Endodermal cell (in vitro differentiated cells): ENCODE results near the gene ABAT. TPM values are rescaled to one million over a fixed set of nuclear protein-coding genes. Genes with fewer than 3 reads are reported as not detected.

Experiments
- DNase-seq: peaks from one replicate; pipeline ENCODE4 v3.0.0-alpha.2; 2017
- H3K27ac ChIP-seq: 2 replicates; pipeline ENCODE4 v1.5.1; 2013; ENCODE audit warnings: mild to moderate bottlenecking, low read depth, low read length, moderate library complexity
- H3K27me3 ChIP-seq: 2 replicates; pipeline ENCODE4 v1.6.1; 2013; ENCODE audit warnings: mild to moderate bottlenecking, low read length, moderate library complexity; ENCODE audit not compliant: insufficient read depth, control insufficient read depth, poor library complexity, severe bottlenecking
- H3K36me3 ChIP-seq: 2 replicates; pipeline ENCODE4 v1.7.0; 2013; ENCODE audit warnings: mild to moderate bottlenecking, low read length, moderate library complexity; ENCODE audit not compliant: control insufficient read depth, insufficient read depth
- H3K4me1 ChIP-seq: one replicate; pipeline ENCODE4 v1.7.0; 2013; ENCODE audit warnings: low read length; ENCODE audit not compliant: control insufficient read depth, insufficient read depth
- H3K4me3 ChIP-seq: 2 replicates; pipeline ENCODE4 v1.5.1; 2013; ENCODE audit warnings: mild to moderate bottlenecking, low read length, moderate library complexity
- H3K9ac ChIP-seq: 2 replicates; pipeline ENCODE4 v1.6.1; 2013; ENCODE audit warnings: mild to moderate bottlenecking, low read length, moderate library complexity; ENCODE audit not compliant: poor library complexity, severe bottlenecking; ENCODE audit errors: extremely low read depth
- H3K9me3 ChIP-seq: 2 replicates; pipeline ENCODE4 v1.6.1; 2013; ENCODE audit warnings: mild to moderate bottlenecking, low read length, moderate library complexity; ENCODE audit not compliant: control insufficient read depth
- H3K27ac Mint-ChIP-seq: 2 replicates; pipeline ENCODE4 v1.8.0; 2020; ENCODE audit warnings: mixed read lengths
- H3K27me3 Mint-ChIP-seq: 2 replicates; pipeline ENCODE4 v1.8.0; 2021; ENCODE audit warnings: mild to moderate bottlenecking, mixed read lengths; ENCODE audit not compliant: insufficient read depth
- H3K36me3 Mint-ChIP-seq: 2 replicates; pipeline ENCODE4 v1.8.0; 2020; ENCODE audit warnings: low read depth, mixed read lengths
- H3K4me1 Mint-ChIP-seq: 2 replicates; pipeline ENCODE4 v1.8.0; 2020; ENCODE audit warnings: mixed read lengths
- H3K4me3 Mint-ChIP-seq: 2 replicates; pipeline ENCODE4 v1.8.0; 2020; ENCODE audit warnings: mild to moderate bottlenecking, moderate library complexity, mixed read lengths
- H3K9me3 Mint-ChIP-seq: 2 replicates; pipeline ENCODE4 v1.8.0; 2020; ENCODE audit warnings: mild to moderate bottlenecking, mixed read lengths
- WGBS, 2 experiments: methylation state at CpG; one replicate each; pipeline versions ENCODE4 v1.1.5 to v1.1.7; 2013; ENCODE audit warnings: missing lambda C conversion rate in 2 of 2, mixed read lengths in 1 of 2; ENCODE audit not compliant: insufficient coverage in 1 of 2, insufficient read length in 1 of 2; 5-methylcytosine and 5-hydroxymethylcytosine counted together
- total RNA-seq, 2 donors: library from RNA; stranded (reverse); fragmentation: NEBNext Ultra II Directional in 1 of 2; extraction: Animal tissue kit (Norgen Biotek cat#: 25700) in 1 of 2; gene quantifications; 2 replicates in 1 of 2; 3 replicates in 1 of 2; pipeline ENCODE4 v1.2.1, GENCODE V29; 2021
- TF ChIP-seq, protein P1 (sequence below): fragments of 200-600 bp; sonication (generic); conservative IDR thresholded peaks from 2 replicates; pipeline ENCODE4 v1.5.0; 2021; ENCODE audit warnings: antibody characterized with exemption, mild to moderate bottlenecking

Gene ABAT
- total RNA-seq, 2 donors from 2014 or later: 9.7 to 13.6 TPM

DNA sequence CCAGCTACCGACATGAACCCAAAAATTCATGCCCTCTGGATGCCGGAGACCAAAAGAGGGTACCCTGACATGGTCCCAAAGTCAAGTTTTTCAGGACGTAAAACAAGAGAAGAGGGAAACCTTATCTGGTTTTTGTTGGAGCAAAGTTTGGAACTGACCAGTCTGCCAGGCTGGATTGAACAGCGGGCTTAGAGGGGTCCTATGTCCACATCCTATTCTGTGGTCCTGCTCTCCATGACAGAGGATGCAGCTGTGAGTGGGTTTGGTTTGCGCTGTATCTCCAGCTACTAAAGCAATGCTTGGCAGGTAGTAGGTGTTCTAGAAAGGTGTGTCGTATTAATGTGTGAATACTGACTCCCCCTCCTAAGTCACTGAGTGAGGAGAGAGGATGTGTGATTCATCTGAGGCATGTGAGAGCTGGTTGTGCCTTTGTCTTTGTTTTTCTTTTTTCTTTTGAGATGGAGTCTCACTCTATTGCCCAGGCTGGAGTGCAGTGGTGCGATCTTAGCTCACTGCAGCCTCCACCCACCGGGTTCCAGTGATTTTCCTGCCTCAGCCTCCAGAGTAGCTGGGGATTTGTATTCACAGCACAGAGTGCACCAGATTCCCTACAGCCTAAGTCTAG, 154.2 kb downstream of the ABAT start:
- Histone ChIP-seq H3K9me3 (peaks cover 13% of the 10 kb centered on the region), H3K36me3 (peaks cover 65% of the 10 kb centered on the region), H3K4me1 (peaks cover 9% of the 10 kb centered on the region), H3K27me3 (no peaks in the 10 kb centered on the region), H3K27ac (no peak overlapping the region), H3K4me3 (no peak overlapping the region), H3K9ac (no peak overlapping the region)
- Mint-ChIP-seq H3K36me3 (peaks cover 63% of the 10 kb centered on the region), H3K9me3 (no peaks in the 10 kb centered on the region), H3K27me3 (no peaks in the 10 kb centered on the region), H3K27ac (peak overlapping the region; percentile 71), H3K4me3 (no peak overlapping the region), H3K4me1 (peaks cover 23% of the 10 kb centered on the region)
- TF ChIP-seq, protein P1, sequence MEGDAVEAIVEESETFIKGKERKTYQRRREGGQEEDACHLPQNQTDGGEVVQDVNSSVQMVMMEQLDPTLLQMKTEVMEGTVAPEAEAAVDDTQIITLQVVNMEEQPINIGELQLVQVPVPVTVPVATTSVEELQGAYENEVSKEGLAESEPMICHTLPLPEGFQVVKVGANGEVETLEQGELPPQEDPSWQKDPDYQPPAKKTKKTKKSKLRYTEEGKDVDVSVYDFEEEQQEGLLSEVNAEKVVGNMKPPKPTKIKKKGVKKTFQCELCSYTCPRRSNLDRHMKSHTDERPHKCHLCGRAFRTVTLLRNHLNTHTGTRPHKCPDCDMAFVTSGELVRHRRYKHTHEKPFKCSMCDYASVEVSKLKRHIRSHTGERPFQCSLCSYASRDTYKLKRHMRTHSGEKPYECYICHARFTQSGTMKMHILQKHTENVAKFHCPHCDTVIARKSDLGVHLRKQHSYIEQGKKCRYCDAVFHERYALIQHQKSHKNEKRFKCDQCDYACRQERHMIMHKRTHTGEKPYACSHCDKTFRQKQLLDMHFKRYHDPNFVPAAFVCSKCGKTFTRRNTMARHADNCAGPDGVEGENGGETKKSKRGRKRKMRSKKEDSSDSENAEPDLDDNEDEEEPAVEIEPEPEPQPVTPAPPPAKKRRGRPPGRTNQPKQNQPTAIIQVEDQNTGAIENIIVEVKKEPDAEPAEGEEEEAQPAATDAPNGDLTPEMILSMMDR: no peak
- DNase-seq: no peak
- WGBS, 2 experiments: 92 to 96% methylated on average over 6 to 8 of the region's 8 CpGs

DNA sequence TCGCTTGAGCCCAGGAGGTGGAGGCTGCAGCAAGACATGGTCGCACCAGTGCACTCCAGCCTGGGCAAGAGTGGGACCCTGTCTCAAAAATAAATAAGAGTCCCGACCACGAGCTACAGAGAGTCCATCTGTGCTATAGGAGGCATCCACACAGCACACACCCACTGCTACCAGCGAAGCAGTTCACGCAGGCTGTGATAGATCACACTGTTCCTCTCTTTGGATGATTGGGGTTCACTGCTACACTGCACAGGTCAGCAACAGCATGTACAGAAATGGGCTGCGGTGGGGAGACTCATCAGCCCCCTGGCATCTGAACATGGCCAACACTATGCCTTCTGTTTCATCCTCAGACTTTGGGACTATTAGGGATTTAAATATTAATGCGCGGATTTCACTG, 157.0 kb downstream of the ABAT start:
- 78 to 84% methylated on average over 7 to 9 of the region's 9 CpGs for WGBS, 2 experiments
- Histone ChIP-seq H3K4me1 (peaks cover 9% of the 10 kb centered on the region), H3K36me3 (peaks cover 39% of the 10 kb centered on the region), H3K9ac (no peak overlapping the region), H3K9me3 (no peaks in the 10 kb centered on the region), H3K4me3 (no peak overlapping the region), H3K27ac (peak overlapping the region; percentile 88), H3K27me3 (no peaks in the 10 kb centered on the region)
- Mint-ChIP-seq H3K27me3 (no peaks in the 10 kb centered on the region), H3K36me3 (peaks cover 43% of the 10 kb centered on the region), H3K27ac (peak overlapping the region; percentile 90), H3K4me1 (peaks cover 28% of the 10 kb centered on the region), H3K4me3 (no peak overlapping the region), H3K9me3 (no peaks in the 10 kb centered on the region)
- TF ChIP-seq, protein P1: no peak
- DNase-seq: no peak

DNA sequence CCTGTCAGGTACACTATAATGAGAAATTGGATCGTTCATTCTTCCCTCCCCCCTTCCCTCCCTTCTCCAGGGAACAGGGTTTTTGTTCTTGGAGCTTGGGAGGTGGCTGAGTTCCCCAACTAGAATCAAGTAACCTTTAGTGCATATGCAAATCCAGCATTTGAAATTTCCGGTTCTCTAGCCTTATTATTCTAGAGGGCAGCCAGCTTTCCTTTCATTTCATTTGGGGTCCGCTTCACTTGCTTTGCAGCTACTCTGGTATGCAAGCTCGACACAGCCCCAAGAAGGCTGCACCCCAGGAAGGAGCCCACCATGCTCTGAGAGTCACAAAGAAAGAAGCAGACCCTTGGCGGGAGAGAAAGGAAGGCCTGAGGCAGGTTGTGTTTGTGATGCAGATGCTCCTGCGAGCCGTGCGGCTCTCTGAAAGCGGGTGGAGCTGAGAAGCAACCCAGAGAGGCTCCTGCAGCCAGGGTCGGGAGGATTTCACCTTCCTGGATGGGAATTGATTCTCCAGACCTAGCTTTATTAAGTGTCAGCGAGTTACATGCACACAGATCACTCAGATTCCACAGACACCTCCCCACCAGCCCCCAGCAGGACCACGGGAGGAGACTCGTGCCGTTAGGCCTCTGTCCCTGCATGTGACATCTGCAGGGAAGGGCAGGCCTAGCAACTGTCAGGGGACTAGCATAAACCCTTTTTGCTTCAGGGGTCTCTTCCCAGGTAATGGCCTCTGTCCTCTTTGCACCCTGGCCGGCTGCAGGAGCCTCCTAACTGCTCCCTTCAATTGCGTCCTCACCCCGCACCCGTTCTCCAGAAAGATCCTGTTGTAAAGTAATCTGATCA, 157.7 kb downstream of the ABAT start:
- H3K27ac ChIP-seq: peak overlapping the region; percentile 88
- peaks cover 37% of the 10 kb centered on the region for H3K36me3 Mint-ChIP-seq
- H3K9me3 ChIP-seq: no peaks in the 10 kb centered on the region
- peak overlapping the region; percentile 6 for H3K4me3 Mint-ChIP-seq
- H3K27me3 ChIP-seq: no peaks in the 10 kb centered on the region
- peak; percentile 87 for DNase-seq
- H3K9me3 Mint-ChIP-seq: no peaks in the 10 kb centered on the region
- H3K36me3 ChIP-seq: peaks cover 33% of the 10 kb centered on the region
- TF ChIP-seq, protein P1: no peak
- peak overlapping the region; percentile 90 for H3K27ac Mint-ChIP-seq
- no peaks in the 10 kb centered on the region for H3K27me3 Mint-ChIP-seq
- 58 to 71% methylated on average over 14 to 18 of the region's 18 CpGs for WGBS, 2 experiments
- no peak overlapping the region for H3K9ac ChIP-seq
- H3K4me1 Mint-ChIP-seq: peaks cover 28% of the 10 kb centered on the region
- peaks cover 9% of the 10 kb centered on the region for H3K4me1 ChIP-seq
- H3K4me3 ChIP-seq: no peak overlapping the region
